Pancreas (tissue), 10 donors: ENCODE results near the gene MSRB3. TPM values are rescaled to one million over a fixed set of nuclear protein-coding genes. Genes with fewer than 3 reads are reported as not detected.
A peak's percentile ranks its signal among the peaks of the same experiment; 100 is the strongest.

ENCODE experiments used
- ATAC-seq, 4 donors: fragments of 200-7000 bp; cut with Tn5 transposase; one replicate each; pipeline versions ENCODE4 v1.8.0 to v1.9.1; 2020; ENCODE audit warnings: mild to moderate bottlenecking in 4 of 4, moderate library complexity in 4 of 4
- DNase-seq, 6 donors: peaks; one replicate each; pipeline ENCODE4 v3.0.0-alpha.2; 2020
- FAIRE-seq: peaks from 2 replicates; lab custom pipeline; 2012; peaks lifted over from hg19 to GRCh38; lab: Jason Lieb, UNC
- H3K27ac ChIP-seq, 4 donors: fragments of 200-600 bp; sonication (generic); 1 replicate in 3 of 4; 2 replicates in 1 of 4; pipeline versions ENCODE4 v1.5.0 to v1.8.0; 2020
- H3K27me3 ChIP-seq, 4 donors: fragments of 200-600 bp; one replicate each; pipeline ENCODE4 v1.8.0; 2021
- H3K36me3 ChIP-seq, 3 donors: fragments of 200-600 bp; sonication (generic) in 1 of 3; one replicate each; pipeline versions ENCODE4 v1.5.0 to v1.8.0; 2020 to 2021
- H3K4me1 ChIP-seq, 3 donors: fragments of 200-600 bp; one replicate each; pipeline ENCODE4 v1.8.0; 2021
- H3K4me3 ChIP-seq, 4 donors: fragments of 200-600 bp; sonication (generic) in 2 of 4; one replicate each; pipeline versions ENCODE4 v1.5.0 to v1.8.0; 2020 to 2021
- H3K9me3 ChIP-seq, 4 donors: fragments of 200-600 bp; one replicate each; pipeline ENCODE4 v1.8.0; 2021
- WGBS, 2 donors: extraction: QIAGEN DNeasy Blood & Tissue Kit; methylation state at CpG; one replicate each; pipeline ENCODE4 v1.1.7; 2013; 5-methylcytosine and 5-hydroxymethylcytosine counted together
- intact Hi-C, 3 donors: fragments of 100-400 bp; cut with DNase I; formaldehyde crosslinking; loops; one replicate each; pipeline versions ENCODE4 v1.11.1 to v1.14.2; 2022
- polyA plus RNA-seq, 2 donors: library from polyadenylated mRNA; stranded (reverse); fragments of 200-250 nt; gene quantifications; one replicate each; pipeline ENCODE4 v1.2.3, GENCODE V29; 2013
- total RNA-seq, 6 donors: library from RNA; stranded (reverse); fragmentation: NEBNext Ultra II Directional in 4 of 6; extraction: Animal tissue kit (Norgen Biotek cat#: 25700) in 4 of 6; gene quantifications; one replicate each; pipeline versions ENCODE4 v1.2.1 to v1.2.4, GENCODE V29; 2021 to 2023
- TF ChIP-seq, protein P1 (sequence below), 4 donors: fragments of 200-600 bp; sonication (generic) in 3 of 4; IDR thresholded peaks; one replicate each; pipeline versions ENCODE4 v1.5.0 to v1.8.0; 2021; ENCODE audit warnings: antibody characterized with exemption in 4 of 4
- donor health status: healthy with polysubstance abuse.
- donor health status: DM: no; HTN: no; CAD: no; lungs with moderate emphysema.
- donor health status: DM: no; HTN: no; CAD: no.
- donor health status: control.
- donor health status: control.
- donor health status: Bipolar disorder and iron deficiency.
- donor health status: DM: yes; HTN: yes; CAD: no.
- donor health status: DM: no; HTN: no; CAD: no.
- donor health status: DM: no; HTN: no; CAD: no.
- donor health status: DM: yes; HTN: yes; CAD: no.

MSRB3 gene
- total and polyA plus RNA-seq, 8 donors, result 3.2 to 11.8 (median 3.9) TPM

- DNase-seq (no peak), FAIRE-seq (no peak), ATAC-seq (no peak)
- no peak overlapping the region for H3K4me3 ChIP-seq
- H3K27me3 ChIP-seq, result no peaks in the 10 kb centered on the region
- H3K9me3 ChIP-seq, result no peaks in the 10 kb centered on the region
- no peaks in the 10 kb centered on the region for H3K36me3 ChIP-seq
- intact Hi-C loops, result no loop called here
- H3K27ac ChIP-seq, result no peak overlapping the region
- H3K4me1 ChIP-seq, result no peaks in the 10 kb centered on the region
- TF ChIP-seq, protein P1, sequence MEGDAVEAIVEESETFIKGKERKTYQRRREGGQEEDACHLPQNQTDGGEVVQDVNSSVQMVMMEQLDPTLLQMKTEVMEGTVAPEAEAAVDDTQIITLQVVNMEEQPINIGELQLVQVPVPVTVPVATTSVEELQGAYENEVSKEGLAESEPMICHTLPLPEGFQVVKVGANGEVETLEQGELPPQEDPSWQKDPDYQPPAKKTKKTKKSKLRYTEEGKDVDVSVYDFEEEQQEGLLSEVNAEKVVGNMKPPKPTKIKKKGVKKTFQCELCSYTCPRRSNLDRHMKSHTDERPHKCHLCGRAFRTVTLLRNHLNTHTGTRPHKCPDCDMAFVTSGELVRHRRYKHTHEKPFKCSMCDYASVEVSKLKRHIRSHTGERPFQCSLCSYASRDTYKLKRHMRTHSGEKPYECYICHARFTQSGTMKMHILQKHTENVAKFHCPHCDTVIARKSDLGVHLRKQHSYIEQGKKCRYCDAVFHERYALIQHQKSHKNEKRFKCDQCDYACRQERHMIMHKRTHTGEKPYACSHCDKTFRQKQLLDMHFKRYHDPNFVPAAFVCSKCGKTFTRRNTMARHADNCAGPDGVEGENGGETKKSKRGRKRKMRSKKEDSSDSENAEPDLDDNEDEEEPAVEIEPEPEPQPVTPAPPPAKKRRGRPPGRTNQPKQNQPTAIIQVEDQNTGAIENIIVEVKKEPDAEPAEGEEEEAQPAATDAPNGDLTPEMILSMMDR (IDR thresholded peaks at IDR 0.05), result no peak
These were observed 88.9 kb downstream of the MSRB3 start for GRCh38 chr12:65367396-65367795.

DNA sequence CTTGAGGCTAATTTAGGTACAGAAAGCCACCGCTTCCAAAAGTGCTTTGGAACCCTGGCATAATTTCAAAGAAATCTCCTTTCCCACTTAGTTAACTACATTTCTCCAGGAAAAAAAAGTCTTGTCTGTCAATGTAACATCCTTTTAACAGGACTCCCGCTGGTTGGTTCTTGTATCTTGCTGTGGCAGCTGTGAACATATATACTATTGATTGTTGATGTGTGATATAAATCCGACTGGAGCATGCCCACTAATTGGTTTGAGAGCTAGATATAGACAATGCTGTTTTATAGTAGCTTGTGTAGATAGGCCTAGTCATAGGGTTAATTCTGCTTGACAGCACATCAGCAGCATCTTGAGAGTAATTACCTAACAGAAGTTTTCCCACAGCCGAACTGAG is 89.6 kb downstream of the MSRB3 start:
- no peaks in the 10 kb centered on the region for H3K4me1 ChIP-seq
- FAIRE-seq, result no peak
- H3K27me3 ChIP-seq, result no peaks in the 10 kb centered on the region
- H3K27ac ChIP-seq, result no peak overlapping the region
- no peaks in the 10 kb centered on the region for H3K36me3 ChIP-seq
- H3K9me3 ChIP-seq, result no peaks in the 10 kb centered on the region
- intact Hi-C loops, result no loop called here
- 77% methylated on average over 4 of the region's 4 CpGs for WGBS, 2 donors
- TF ChIP-seq, protein P1 (IDR thresholded peaks at IDR 0.05), result no peak
- no peak overlapping the region for H3K4me3 ChIP-seq
- ATAC-seq, result no peak
- DNase-seq, result no peak

DNA sequence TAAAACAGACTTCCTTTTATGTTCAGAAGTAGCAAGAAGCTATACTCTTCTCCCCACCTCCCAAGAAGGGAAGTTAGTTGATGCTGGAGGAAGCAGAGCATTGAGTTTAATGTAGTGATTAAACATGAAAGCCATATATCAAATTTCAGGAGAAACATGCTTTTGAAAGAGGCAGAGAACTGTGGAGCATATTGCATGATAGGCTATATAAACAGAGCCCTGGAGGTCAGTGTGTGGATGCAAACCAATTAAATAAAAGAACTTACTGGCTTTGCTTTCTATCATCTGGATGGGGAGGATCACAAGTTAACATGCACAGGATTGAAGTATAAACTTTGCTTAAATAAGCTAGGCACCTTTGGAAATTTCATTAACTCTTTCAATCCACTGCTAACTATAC is 94.1 kb downstream of the MSRB3 start:
- DNase-seq (no peak), FAIRE-seq (no peak), ATAC-seq (no peak)
- Histone ChIP-seq H3K27me3 (no peaks in the 10 kb centered on the region), H3K4me3 (no peak overlapping the region), H3K4me1 (no peaks in the 10 kb centered on the region), H3K27ac (no peak overlapping the region), H3K9me3 (no peaks in the 10 kb centered on the region), H3K36me3 (no peaks in the 10 kb centered on the region)
- intact Hi-C loops, result no loop called here
- TF ChIP-seq, protein P1 (IDR thresholded peaks at IDR 0.05), result no peak

- 57 to 71% methylated on average over 2 of the region's 2 CpGs for WGBS, 2 donors
- DNase-seq, result no peak
- no peaks in the 10 kb centered on the region for H3K9me3 ChIP-seq
These were observed 105.8 kb downstream of the MSRB3 start for GRCh38 chr12:65384240-65384639.

DNA sequence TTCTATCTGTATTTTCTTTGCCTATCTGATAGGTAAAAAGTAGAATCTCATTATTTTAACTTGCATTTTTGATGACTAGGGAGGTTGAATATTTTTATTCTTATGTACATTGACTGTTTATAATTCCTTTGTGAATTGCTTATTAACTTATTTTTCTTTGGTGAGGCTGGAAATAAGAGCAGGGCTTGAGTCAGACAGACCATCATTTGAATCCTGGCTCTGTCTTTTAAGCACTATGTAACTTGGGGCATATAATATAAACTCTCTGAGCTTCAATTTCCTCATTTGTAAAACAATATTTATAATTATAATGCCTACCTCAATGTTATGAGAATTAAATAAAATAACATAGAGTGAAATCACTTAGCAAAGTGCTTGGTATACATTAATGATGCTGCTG is 108.9 kb downstream of the MSRB3 start:
- Histone ChIP-seq H3K4me3 (no peak overlapping the region), H3K27ac (no peak overlapping the region), H3K27me3 (no peaks in the 10 kb centered on the region), H3K4me1 (no peaks in the 10 kb centered on the region), H3K36me3 (no peaks in the 10 kb centered on the region), H3K9me3 (no peaks in the 10 kb centered on the region)
- DNase-seq (no peak), ATAC-seq (no peak), FAIRE-seq (no peak)
- TF ChIP-seq, protein P1 (IDR thresholded peaks at IDR 0.05), result no peak
- intact Hi-C loops, result no loop called here

More at GRCh38 chr12:65384240-65384639, 105.8 kb downstream of the MSRB3 start:
- no peaks in the 10 kb centered on the region for H3K36me3 ChIP-seq
- H3K4me1 ChIP-seq, result no peaks in the 10 kb centered on the region
- H3K27ac ChIP-seq, result no peak overlapping the region
- ATAC-seq, result no peak
- intact Hi-C loops, result no loop called here
- peak; percentile 45 for FAIRE-seq
- H3K27me3 ChIP-seq, result no peaks in the 10 kb centered on the region
- H3K4me3 ChIP-seq, result no peak overlapping the region
- TF ChIP-seq, protein P1 (IDR thresholded peaks at IDR 0.05), result no peak
